NK-92 (cell line): ENCODE data around the gene SHISA5.
"Not testable (repeated sequence)": the region's sequence is repeated elsewhere in the genome, so short reads cannot be mapped to it uniquely, and the experiment has no call there.

ENCODE experiments used
- DNase-seq: peaks from one replicate; lab custom pipeline; 2025; ENCODE audit not compliant: unreplicated experiment; lab: John Stamatoyannopoulos, UW

Gene SHISA5

DNA sequence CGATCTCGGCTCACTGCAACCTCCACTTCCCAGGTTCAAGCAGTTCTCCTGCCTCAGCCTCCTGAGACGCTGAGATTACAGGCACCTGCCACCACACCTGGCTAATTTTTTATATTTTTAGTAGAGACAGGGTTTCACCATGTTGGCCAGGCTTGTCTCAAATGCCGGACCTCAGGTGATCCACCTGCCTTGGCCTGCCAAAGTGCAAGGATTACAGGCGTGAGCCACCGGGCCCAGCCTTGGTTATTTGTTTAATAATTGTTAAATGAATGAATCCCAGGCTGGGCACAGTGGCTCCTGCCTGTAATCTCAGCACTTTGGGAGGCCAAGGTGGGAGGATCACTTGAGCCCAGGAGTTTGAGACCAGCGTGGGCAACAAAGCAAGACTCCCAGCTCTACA, 42.2 kb downstream of the SHISA5 start:
- DNase-seq: not testable (repeated sequence)

DNA sequence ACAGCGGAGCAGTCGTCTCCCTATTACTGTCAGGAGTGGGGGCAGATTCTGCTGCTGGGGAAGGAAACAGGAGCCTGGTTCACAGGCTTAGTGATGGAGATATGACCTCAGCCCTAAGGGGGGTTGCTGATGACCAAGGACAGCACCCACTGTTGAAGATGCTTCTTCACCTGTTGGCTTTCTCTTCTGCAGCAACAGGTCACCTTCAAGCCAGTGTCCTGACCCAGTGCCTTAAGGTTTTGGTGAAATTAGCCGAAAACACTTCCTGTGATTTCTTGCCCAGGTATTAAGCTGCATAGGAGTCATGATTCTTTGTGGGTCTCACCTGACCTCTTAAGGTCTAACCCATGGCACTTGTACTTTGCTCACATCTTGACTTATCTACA, 43.5 kb downstream of the SHISA5 start:
- DNase-seq: no peak

DNA sequence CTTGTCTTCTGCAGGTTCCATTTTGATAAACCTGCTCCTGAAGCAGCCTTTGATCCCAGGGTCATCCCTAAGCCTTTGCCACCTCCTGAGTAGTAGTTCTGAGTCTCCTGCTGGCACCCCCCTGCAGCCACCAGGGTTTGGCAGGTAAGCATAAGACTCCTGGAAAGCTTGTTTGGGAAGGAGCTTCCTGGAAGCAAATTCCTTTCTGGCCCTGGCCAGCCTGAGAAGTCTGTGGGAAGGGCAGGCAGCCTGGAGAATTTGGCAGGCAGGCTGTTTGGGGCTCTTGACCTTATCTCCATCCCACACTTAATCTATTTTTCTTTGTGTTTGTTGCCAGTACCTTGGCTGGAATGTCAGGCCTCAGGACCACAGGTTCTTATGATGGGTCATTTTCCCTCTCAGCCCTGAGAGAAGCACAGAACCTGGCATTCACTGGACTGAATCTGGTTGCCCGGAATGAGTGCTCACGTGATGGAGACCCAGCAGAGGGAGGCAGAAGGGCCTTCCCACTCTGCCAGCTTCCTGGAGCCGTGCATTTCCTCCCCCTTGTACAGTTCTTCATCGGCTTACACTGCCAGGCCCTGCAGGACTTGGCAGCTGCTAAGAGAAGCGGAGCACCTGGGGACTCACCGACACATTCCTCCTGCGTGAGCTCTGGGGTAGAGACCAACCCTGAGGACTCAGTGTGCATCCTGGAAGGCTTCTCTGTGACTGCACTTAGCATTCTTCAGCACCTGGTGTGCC, 44.0 kb downstream of the SHISA5 start:
- no peak for DNase-seq

DNA sequence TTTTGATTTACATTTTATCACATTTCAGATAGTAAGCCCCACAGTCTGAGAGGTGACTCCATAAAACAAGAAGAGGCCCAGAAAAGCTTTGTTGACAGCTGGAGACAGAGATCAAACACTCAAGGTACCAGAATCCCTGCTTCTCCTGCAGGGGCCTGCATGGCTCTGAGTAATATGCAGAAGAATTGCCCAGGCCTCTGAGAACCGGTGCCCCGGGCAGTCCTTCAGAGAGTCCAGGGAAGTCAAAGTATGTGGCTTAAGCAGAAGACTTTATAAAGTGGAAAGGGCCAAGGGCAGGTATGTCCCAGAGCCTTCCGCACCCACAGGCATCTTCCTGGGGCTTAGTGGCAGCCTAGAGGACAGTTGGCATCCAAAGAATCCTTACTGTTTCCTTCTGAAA, 44.6 kb downstream of the SHISA5 start:
- no peak for DNase-seq

DNA sequence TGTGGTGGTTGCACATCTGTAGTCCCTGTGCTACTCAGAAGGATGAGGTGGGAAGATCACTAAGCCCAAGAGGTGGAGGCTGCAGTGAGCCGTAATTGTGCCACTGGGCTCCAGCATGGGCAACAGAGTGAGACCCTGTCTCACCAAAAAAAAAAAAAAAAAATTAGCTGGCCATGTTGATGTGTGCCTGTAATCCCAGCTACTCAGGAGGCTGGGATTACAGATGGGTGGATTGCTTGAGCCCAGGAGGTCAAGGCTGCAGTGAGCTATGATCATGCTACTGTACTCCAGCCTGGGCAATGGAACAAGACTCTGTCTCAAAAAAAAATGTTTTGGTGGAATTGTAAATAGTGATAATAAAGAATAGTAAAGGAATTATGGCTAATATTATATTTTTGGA, 47.5 kb downstream of the SHISA5 start:
- DNase-seq: no peak

DNA sequence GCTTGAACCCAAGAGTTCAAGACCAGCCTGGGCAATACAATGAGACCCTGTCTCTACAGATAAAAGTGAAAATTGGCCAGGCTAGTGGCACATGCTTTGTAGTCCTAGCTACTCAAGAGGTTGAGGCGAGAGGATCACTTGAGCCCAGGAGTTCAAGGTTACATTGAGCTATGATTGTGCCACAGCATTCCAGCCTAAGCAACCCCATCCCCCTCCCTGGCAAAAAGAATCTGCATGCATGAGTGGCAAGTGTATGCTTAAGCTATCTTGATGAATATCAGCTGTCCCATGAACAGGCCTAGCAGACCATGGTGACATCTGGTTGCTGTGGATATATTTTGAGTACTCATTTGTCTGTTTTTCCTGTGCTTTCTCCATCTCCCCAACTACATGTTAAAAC, 52.7 kb downstream of the SHISA5 start:
- no peak for DNase-seq

DNA sequence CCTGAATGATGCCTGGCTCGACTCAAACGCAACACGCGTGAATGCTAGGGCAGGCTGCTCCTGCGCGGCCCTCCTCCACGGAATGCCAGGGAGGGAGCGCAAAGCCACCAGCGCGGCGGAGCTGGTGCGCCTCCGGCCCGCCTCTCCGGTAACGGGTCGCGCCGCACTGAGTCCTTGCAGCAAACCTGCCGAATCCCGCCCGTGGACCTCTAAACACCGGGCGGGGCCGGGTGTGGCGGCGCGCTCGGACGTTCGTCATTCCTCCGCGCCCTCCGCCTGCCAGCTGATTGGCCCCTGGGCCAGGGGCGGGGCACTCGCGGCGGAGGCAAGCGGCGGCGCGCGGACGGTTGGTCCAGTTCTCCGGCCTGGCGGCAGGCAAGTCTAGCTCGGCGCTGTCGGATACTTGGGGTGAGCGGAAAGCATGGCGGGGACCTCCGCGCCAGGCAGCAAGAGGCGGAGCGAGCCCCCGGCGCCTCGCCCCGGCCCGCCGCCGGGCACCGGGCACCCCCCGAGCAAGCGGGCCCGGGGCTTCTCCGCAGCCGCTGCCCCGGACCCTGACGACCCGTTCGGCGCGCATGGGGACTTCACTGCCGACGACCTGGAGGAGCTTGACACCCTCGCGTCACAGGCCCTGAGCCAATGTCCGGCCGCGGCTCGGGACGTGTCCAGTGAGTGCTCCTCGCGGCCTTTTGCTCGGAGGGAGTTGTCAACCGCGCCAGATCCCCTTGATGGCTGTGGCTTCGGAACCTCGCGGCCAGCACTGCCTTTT, 57.4 kb downstream of the SHISA5 start, which contains the start of gene ATRIP:
ATRIP (plus strand) TSS at position 313 of the 769 bp plus-strand sequence; CDS start at position 422, 109 bp downstream.
- peak; percentile 34 for DNase-seq

DNA sequence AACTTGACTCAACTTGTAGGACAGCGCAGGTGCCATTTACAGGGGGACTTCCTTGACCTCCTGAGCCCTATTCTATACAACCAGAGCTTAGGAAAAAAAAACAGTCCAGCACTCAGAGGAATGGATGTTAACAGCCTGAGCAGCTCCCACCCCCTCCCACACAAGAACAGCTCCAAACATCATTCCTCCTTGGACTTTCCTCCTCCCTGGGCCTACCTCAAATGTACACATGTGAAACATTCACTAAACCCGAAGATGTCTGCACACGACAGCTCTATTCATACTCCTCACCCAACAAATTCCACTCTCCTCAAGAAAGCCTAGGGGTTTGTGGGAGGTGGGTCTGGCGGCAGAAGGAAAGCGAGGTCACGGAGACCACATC, 57.9 kb downstream of the SHISA5 start:
- DNase-seq: no peak

DNA sequence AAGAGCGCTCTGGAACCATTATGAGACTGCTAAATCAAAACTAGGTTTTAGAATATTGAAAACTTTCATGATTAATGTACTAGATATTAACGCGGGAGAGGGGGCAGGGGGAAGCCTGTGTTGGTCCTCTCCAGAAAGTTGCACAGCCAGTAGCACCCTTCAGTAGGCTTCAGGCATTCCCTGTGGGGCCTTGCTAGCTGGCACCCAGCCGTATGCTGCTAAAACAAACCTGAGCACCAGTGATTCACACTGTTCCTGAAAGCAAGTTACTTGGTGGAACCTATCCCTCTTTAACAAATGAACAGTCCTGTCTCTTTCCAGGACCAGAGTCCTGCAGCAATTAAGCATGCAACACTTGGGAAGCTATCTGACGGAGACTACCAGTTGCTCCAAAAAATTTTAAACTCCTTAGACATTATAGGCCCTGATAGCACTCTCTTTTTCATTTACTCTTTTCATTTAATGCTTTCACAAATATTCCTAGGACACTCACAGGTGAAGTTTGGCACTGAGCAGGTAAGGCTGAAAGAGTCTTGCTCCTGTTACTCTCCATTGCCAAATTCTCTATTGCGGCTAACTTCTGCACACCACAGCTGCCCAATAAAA, 58.6 kb downstream of the SHISA5 start:
- no peak for DNase-seq

DNA sequence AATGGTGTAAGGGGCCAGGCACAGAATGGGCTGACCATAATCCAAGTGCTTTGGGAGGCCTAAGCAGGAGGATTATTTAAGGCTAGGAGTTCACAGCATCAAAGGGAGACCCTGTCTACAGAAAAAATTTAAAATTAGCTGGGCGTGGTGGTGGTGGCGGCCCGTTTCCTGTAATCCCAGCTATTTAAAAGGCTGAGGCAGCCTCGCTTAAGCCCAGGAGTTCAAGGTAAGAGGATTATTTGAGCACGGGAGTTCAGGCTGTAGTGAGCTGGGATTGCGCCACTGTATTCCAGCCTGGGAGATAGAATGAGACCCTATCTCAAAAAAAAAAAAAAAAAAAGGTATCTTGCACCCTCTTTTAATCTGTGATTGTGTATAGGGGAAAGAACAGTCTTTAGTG, 62.0 kb downstream of the SHISA5 start:
- no peak for DNase-seq

DNA sequence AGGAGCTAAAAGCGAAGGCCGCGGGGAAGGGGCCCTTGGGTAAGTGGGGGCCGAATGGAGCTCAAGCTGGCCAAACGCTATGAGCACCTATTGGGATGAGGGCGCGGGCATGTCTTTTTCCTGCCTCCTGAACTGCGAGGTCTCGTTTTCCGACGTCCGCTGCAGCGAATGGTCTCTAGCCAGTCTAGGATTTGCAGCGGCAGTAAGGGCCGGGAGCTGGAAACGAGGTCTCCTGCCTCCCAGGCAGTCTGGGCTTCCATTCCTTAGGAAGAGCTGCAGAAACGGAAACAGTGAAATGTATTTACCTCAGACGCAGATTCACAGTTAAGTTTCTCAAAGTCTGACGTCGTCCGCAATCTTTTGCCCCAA, 63.4 kb downstream of the SHISA5 start:
- no peak for DNase-seq

DNA sequence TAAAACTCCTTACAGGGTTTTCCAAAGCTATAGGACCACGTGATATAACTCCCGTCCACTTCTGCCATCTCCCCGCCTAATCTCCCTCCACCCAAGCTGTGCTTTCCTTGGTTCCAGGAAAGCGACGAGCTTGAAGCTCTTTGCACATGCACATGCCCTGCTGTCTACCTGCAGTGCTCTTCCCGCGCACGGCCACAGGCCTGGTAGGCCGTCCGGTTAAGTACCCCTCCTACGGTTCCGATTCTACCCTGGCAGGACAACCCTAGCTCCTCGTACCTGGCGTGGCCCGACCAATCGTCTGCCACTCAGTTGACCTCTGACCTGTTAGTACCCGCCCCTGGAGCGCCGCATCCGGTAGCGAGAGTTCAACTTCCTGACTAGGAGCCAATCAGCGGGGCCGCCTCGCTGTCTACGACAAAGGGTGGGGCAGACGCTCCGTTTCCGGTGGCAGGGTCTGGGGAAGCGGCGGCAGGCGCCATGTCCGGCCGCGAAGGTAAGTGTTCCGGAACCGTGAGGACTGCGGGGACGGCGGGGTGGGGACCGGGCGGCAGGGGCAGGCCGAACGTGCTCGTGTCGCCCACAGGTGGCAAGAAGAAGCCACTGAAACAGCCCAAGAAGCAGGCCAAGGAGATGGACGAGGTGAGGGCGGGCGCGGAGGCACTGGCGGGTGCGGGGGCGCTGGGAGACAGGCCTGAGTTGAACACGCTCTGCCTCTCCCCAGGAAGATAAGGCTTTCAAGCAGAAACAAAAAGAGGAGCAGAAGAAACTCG, 64.0 kb downstream of the SHISA5 start, which contains the start of the genes CCDC51 and TMA7:
CCDC51 (minus strand) TSS at position 300 of the 770 bp plus-strand sequence. CDS start 4,991 bp downstream, outside the sequence.
TMA7 (plus strand) TSS at position 438 of the 770 bp plus-strand sequence; CDS start at position 478, 40 bp downstream.
- peak; percentile 88 for DNase-seq

DNA sequence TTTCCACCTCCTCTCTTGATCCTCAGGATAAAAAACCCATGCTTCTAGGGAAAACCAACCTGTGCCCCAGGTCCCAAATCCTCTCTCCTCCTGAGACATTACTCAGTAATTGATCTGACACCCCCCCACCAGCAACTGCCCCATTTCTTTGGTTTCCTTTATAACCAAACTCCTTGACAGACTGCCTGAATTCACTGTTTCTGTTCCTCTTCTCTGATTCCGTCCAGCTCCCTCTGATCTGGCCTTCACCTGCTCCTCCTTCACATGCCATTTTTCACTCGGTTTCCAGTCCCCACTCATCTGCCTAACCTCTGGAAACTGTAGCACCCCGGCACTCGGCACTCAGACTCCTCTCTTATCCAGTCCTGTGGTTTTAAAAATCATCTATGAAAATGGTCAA, 66.2 kb downstream of the SHISA5 start:
- no peak for DNase-seq

DNA sequence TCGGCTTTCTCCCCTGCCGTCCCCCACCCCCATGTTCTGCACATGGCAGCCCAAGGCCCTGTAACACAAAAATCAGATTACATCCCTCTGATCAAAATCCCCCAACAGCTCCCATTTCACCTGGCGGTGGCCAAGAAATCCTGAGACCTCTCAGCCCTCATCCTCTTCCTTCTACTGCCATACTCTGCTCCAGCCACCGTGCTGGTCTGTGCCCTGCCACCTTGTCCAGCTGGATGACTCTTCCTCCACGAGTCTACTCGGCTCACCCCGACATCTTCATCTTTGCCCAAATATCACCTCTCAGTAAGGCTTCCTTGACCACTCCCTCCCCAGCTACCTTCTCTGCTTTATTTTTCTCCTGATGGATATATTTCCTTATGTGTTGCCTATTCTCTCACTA, 67.1 kb downstream of the SHISA5 start:
- DNase-seq: no peak

DNA sequence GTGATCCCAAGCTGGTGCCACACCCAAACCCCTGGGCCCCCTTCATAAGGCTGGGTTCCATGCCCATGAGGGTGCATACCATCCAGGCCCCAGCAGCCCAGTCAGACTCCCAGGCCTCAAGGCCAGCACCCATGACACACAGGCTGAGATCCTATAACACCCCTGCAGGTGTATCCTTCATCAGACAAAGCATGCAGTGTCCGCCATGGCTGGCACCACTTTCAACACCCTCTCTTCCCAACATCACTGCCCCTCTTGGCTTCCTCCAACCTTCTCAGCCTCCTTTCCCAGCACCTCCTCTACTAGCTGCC, 67.5 kb downstream of the SHISA5 start:
- no peak for DNase-seq

DNA sequence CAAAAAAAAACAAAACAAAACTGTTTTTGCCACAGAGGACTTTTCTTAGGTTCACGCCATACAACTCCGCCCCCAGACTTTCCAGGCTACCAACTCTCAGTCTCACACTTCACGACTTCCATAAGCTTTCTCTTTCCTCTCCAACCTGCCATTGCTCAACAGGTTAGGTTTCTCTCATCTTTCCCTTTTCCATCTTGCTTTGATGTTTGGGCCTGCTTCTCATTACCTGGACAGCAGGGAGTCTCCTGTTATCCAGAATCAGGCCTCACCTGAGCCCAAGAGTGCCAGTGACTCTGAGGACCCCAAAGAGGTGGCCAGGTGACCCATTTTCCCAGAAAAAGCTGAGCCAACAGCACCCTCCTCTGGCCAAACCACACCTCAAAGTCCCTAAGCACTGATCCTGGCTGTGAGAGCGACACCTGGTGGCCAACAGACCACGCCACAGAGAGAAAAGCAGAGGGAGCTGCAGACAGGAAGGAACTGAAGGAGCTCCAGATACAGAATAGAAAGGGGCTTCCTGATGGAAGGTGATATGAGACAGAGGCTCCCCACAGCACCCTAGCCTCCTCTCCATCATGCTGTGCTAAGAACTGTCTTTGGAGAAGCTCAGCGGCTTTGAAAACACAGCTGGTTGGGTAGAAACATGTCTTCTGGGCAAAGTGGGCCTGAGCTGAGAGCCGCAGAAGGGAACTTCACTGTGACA, 68.0 kb downstream of the SHISA5 start:
- DNase-seq: no peak

DNA sequence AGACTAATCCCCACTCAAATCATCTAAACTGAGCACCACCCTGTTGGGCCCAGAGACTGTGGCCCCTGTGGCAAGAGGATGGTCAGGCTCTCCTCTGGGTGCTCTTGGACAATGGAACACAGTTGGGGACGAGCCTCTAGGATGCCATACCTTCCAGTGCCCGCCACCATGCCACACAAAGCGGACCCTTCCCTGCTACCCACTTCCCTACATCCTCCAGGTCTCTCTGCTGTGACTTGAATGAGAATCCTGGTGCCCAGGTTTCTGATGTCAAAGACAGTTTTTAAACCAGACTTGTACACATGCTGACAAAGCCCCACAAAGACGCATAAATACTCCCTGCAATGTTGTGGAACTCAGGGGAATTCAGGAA, 68.8 kb downstream of the SHISA5 start:
- no peak for DNase-seq

DNA sequence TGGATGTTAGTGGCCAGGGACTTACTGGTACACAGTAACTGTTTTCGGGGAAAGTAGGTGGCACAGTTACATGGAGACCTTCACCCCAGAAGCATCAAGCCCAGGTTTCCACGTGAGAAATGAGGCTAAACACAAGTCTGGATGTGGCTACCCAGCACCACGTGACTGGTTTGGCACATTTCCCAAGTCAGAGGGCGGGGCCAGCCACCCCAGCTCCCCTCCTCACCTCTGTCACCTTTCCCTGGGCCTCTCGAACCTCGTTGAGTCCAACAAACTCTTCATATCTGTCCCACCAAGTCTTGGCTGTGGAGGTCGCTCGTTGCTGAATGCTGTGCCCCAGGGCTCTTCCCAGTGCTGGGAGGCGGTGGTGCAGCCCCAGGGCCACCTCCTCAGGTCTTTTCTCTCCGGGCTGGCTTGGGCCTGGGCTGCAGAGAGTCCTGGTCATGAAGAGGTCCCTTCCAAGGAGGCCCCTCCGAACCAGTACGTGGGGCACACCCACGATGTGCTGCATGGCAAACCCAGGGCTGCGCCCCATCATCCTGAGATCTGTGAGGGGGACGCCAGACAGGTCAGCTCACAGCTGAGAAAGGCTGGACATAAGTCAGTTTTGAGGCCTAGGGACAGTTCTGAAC, 69.3 kb downstream of the SHISA5 start:
- DNase-seq: no peak

DNA sequence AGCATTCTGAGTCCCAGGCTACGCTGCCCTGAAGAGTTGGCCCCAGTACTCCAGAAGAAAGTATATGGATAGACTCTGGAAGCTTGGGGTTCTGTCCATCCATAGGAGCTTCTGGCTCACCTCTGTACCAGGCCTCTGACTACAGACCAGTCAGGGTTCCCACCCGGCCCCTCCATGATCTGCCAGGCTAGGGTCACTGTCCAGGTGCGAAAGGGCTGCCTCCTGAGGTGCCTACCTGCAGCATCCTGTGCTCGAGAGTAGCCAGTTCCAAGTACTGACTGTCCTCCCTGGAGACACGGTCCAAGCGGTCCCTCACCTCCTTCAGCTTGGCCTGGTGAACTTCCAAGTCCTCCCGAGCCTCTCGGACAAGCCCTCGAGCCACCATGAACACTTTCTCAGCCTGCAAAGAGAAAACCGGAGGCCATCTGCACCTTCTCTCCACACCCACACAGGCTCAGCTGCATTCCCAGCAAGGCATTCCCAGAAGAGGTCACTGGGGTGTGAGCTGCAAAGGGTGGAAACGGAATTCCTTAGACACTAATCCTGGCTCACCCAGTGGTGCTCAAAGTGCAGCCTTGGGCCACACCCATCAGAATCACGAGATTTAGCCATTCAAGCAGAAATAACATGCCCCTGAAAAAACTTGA, 70.4 kb downstream of the SHISA5 start:
- DNase-seq: no peak
